Eye (tissue), 1 donor: ENCODE measurements around the gene DPYD.

Source experiments
- DNase-seq: peaks from one replicate; pipeline ENCODE4 v3.0.0-alpha.2; 2015

DPYD gene

DNA sequence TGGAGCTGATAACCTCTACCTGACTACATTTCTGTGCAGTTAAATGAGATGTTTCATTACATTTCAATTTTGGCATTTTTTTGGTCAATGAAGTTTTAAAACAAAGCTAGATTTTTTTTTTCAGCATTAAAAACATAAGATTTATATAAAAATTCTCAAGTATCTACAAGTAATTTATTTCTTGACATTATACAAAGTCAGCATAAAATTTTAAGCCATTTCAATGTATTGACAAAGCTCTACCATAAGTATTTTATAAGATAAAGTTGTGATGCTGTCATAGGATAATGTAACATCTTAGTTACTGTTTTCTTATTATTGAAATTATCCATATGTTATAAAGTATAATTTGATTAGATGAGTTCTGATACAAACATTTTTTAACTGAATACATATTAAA is 847.7 kb downstream of the DPYD start:
- no peak for DNase-seq

DNA sequence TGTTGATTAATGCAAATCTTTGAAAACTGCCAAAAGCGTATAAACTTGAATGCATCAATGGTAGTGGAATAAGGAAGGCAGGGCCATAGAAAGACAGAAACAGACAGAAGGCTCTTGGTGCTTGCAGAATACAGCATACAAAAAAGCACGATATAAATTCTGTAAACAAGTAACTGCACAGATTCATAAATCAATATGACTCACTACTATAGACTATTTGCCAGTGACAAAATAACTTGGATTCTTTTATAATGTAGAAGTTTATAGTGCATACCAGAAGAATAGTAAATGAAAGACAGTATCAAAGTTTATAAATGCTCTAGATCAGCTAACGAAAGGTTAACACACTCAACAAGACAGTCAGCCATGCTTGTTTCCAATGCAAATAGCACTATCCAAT is 849.7 kb downstream of the DPYD start:
- no peak for DNase-seq

DNA sequence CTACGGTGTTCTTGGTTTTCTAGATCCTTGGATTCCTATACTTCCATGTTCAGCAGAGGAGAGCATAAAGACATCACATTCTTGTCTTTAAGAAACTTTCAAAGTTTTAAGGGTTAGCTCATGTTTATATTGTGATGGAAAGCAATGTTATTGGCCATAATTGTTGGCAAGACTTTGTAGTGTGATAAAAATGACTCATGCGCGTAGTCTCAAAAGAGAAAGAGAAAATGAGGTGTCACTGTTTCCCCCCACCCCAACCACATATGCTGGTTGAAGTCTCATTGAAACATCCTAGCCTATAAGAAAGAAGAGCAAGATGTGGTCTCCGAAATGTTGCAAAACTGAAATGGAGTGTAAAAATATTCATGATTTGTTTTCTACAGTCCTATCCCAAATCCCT is 850.5 kb downstream of the DPYD start:
- DNase-seq, result no peak

DNA sequence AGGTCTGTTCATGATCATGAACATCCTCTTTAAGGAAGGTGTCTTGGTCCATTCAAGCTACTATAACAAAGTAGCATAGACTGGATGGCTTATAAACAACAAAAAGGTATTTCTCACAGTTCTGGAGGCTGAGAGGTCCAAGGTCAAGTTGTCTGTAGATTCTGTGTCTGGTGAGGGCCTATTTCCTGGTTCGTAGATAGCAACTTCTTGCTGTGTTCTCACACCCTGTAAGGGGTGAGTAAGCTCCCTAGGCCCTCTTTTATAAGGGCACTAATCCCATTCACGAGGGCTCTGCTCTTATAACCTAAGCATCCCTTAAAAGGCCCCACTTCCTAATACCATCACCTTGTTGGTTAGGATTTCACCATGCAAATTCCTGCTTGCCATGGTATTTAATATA is 851.5 kb downstream of the DPYD start:
- DNase-seq, result no peak

DNA sequence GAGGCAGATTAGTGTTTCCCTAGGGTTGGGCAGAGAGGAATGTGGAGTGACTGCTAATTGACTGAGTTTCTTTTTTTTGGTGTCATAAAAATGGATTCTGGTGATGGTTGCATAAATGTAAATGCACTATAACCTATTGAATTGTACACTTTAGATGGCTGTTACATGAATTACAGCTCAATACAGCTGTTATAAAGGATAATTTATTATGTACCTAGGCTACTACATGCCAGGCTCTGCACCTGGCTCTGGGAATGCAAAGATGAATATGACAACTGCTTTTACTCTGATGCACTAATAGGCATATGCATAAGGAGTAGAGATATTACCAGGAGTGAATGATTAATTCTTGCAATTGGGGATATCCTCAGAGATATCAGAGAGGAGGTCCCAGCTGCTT is 854.0 kb downstream of the DPYD start:
- no peak for DNase-seq

DNA sequence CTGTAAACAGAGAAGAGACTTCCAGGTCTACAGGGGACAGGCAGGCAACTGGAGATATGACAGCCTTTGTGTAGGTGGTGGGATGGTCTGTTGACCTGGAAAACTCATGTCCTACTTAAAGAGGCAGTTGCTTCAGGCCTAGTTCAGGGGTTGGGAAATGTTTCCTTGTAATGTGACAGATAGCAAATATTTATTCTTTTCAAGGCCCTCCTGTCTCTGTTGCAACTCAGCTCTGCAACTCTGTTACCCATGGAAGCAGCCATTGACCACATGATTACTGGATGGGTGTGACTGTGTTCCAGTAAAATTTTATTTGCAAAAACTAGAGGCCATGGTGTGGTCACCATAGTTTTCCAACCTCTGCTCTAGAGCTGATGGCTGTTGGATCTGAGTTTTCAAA is 857.3 kb downstream of the DPYD start:
- no peak for DNase-seq

DNA sequence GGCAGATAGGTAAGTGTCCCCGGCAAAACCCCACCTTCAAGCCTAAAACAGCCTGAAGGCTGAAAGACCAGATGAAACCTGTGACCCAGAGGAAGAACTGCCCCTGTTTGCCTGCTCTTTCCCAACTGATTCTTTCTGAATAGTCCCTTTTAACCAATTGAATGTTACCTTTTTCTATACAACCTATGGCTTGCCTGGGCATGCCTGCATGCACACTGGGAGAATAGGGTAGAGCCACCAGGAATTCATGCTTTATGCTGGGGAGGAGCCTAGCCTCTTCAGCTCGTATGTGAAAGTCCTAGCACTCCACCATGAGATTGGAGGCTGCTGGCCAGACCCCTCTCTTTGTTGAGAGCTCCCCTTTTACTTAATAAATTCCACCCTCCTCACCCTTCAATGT is 859.2 kb downstream of the DPYD start:
- DNase-seq, result no peak

DNA sequence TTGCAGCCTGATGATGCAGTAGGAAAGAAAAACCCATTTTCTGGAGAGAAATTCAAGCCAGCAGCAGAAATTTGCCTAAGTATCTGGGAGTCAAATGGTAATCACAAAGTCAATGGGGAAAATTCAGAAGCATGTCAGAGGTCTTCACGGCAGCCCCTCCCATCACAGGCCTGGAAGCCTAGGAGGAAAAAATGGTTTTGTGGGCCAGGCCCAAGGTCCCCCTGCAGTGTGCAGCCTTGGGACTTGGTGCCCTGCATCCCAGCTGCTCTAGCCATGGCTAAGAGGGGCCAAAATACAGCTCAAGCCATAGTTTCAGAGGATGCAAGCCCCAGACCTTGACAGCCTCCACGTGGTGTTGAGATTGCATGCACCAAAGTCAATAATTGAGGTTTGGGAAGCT is 864.4 kb downstream of the DPYD start:
- DNase-seq, result no peak

DNA sequence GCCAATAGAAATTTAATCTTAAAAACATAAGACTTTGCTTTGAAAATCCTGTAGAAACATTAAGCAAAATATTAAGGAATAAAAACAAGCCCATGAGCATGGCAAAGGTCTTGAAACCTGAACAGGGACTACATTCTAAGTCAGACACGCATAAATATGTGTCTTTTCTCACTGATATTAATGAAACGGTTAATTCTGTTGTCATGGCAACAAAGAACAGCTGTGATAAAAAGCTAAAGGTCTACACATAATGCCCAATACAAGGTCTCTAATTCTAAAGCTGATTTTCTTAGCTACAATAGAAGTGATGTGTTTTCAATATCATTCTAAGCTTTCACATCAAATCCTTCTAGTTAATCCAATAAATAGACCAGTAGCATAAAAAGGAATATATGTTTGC is 867.6 kb downstream of the DPYD start:
- DNase-seq, result peak; percentile 33

DNA sequence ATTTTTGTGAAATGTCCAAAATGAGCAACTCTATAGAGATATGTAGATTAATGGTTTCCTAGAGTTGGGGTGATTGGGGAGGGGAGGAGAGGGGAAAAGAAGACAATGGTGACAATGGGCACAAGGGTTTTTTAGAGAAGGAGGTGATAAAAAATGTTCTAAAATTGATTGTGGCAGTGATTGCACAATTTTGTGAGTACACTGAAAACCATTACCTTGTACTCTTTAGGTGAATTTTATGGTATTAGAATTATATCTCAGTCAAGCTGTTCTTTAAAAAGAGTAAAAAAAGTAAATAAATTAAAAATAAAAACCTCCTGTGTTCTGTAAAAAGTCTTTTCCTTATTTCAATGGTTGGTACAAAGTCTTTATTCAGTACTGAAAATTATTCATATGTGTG is 869.0 kb downstream of the DPYD start:
- DNase-seq, result no peak

DNA sequence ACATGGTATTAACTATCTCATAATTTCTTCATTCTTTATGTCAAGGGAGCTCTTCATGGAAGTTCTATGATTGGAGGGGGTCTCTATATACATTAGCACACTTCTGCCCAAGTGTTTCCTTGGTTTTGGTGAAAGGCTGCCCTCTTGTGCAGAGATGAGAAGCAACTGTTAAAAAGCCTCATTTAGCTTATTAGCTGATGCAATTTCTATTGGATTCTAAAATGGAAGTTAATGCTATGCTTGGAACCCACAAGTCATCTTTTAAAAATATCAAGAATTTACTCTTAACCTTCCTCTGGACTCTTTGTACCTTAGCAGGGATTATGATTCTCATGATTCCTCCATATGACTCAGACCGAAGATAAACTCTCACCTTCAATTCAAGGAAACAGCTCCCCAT is 870.3 kb downstream of the DPYD start:
- no peak for DNase-seq

DNA sequence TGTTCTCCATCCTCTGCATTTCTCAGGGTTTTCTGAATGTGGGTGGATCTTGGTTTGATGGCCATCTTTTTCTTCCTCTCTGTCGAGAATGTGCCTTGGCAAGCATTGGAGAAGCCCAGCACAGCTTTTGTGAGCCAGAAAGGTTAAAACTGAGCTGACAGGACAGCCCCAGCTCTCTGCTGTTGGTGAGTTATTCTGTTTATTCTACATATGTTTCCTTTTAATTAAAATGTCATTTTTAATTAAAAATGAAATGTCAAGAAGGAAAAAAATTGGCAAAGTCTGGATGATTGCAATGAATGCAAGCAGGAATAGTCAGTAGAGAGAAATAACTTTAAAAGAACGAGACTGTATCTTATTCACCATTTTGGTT is 873.4 kb downstream of the DPYD start:
- DNase-seq, result no peak

DNA sequence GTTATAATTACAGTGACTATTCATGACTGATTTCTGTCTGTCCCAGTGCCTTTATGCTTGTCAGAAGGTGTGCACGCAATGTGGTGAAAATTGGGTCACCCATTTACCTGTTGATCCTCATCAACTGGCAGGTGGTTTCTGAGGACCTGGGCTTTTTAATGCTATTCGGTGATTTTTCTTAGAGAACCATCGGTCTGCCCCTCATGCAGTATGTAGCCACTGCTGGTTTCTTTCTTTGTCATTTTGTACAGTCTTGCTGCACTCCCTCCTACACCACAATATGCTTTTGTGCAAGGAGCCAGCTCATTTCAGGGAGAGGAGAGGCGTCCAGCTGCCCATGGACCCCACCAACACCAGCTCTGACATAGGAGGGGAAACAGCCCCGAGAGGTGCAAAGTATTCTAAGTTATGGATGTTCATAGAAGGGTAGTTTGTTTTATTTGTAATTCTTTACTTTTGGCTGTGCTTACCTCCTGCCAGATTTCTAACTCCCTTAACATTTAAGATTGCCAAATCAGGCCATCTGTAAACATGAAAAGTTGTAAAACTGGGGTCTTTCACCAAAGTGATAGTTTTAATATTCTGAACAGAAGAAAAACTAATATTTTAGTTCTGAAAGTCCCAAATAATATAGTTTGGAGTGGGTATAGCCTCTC is 873.9 kb downstream of the DPYD start:
- no peak for DNase-seq

DNA sequence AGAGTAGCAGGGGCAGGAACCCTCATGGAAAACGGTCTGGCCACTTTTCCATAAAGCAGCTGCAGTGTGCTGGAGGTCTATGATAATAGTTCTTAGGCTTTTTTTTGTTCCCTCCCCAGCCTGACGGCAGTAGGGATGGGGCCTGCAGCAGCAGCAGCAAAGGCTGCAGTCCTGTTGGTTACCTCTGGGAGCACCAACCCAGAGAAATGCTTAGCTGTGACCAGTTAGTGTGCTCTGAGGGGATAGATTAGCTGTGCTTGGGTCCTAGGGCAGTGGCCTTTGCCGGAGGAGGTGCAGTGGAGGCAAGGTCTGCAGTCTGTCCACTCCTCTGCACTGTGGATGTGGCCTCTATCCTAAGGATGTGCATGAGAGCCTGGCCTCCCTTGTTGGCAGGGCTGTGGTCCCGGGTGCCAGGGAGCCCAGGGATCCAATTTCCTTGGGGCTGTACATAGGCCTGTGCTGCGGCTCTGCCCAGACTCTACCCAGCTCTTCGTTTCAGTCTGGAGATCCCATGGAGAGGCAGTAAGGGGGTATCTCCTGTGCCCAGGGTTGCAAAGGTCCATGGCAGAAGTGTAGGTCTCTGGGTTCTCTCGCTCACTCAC is 876.6 kb downstream of the DPYD start:
- DNase-seq, result no peak

DNA sequence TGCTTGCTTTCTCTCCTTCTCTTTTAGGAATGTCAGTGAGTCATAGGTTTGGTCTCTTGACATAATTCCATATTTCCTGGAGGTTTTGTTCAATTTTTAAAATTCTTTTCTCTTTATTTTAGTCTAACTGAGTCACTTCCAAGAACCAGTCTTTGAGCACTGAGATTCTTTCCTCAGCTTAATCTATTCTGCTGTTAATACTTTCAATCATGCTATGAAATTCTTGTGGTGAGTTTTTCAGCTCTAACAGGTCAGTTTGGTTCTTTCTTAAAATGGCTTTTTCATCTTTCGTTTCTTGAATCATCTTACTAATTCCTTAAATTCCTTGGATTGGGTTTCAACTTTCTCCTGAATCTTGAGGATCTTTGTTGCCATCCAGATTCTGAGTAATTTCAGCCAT is 878.3 kb downstream of the DPYD start:
- no peak for DNase-seq

DNA sequence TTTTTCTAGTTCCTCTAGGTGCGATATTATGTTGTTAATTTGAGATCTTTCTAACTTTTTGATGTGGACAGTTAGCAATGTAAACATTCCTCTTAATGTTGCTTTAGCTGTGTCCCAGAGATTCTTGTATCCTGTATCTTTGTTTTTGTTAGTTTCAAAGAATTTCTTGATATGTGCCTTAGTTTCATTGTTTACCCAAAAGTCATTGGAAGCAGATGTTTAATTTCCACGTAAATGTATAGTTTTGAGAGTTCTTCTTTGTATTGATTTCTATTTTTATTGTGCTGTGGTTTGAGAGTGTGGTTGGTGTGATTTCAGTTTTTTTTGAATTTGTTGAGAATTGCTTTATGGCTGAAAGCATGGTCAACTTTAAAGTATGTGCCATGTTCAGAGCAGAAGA is 879.8 kb downstream of the DPYD start:
- DNase-seq, result no peak

DNA sequence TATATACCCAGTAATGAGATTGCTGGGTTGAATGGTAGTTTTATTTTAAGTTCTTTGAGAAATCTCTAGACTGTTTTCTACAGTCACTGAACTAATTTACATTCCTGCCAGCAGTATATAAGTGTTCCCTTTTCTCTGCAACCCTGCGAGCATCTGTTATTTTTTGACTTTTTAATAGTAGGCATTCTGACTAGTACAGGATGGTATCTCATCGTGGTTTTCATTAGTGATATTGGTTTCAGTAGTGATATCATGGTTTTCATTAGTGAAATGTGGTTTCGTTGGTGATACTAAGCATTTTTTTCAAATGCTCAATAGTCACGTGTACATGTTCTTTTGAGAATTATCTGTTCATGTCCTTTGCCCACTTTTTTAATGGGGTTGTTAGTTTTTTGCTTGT is 882.4 kb downstream of the DPYD start:
- no peak for DNase-seq

DNA sequence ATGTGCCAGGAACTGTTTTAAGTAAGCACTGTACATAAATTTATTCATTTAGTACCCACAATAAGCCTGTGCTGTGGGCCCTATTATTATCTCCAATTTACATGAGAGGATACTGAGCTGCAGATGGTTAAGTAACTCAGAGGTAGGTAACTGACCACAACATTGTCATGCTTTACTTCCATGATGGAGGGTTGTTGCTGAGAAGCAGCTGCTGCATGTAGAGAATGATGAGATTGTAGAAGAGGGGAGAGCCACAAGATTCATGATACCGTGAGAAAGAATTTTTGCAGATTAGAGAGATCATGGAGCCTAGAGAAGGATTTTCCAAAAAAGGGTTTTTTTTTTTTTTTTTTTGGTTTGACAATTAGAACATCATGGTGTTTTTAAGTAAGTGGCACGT is 886.2 kb downstream of the DPYD start:
- DNase-seq, result no peak

DNA sequence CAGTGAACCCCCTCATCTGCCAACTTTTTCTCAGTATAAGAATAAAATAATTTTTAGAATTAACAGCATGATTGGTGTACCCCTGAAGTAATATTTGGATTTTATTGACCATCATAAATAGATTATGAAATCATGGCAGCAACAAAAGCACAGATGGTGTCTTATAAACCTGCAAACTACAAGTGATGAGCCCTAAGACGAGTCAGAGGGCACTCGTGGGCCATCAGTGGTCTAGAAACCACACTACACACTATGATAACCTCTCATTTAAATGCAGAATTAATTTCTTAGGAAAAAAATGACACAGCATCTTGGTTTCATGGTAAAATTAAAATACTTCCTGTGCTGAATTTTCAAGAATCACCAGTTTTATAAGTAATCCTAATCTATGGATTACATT is 886.9 kb downstream of the DPYD start:
- DNase-seq, result no peak
